GM23338 (cell line): ENCODE data around the gene C16orf90. TPM values are rescaled to one million over a fixed set of nuclear protein-coding genes. Genes with fewer than 3 reads are reported as not detected.

Source experiments
- ATAC-seq: fragments of 200-7000 bp; cut with Tn5 transposase; 3 replicates; pipeline ENCODE4 v1.9.1; 2020
- DNase-seq: peaks from one replicate; pipeline ENCODE4 v3.0.0-alpha.2; 2015; ENCODE audit warnings: low spot score
- H2AFZ ChIP-seq: fragments of 200-600 bp; sonication (generic); 2 replicates; pipeline ENCODE4 v1.8.0; 2016; ENCODE audit warnings: antibody characterized with exemption, mild to moderate bottlenecking, moderate library complexity
- H3F3A ChIP-seq: fragments of 200-600 bp; sonication (generic); replicated peaks from 2 replicates; pipeline ENCODE4 v1.8.0; 2017; ENCODE audit warnings: antibody characterized with exemption, mixed run types, low read depth
- H3K27ac ChIP-seq: fragments of 200-600 bp; sonication (generic); 2 replicates; pipeline ENCODE4 v1.6.1; 2016; ENCODE audit warnings: low read depth
- H3K27me3 ChIP-seq: fragments of 200-600 bp; sonication (generic); 2 replicates; pipeline ENCODE4 v1.8.0; 2016; ENCODE audit warnings: mild to moderate bottlenecking, mixed run types, moderate library complexity; ENCODE audit not compliant: insufficient read depth
- H3K36me3 ChIP-seq: fragments of 200-600 bp; sonication (generic); 2 replicates; pipeline ENCODE4 v1.8.0; 2016; ENCODE audit warnings: mild to moderate bottlenecking; ENCODE audit not compliant: insufficient read depth
- H3K4me1 ChIP-seq: fragments of 200-600 bp; sonication (generic); 2 replicates; pipeline ENCODE4 v1.8.0; 2016; ENCODE audit warnings: mild to moderate bottlenecking, moderate library complexity; ENCODE audit not compliant: insufficient read depth
- H3K4me2 ChIP-seq: fragments of 200-600 bp; sonication (generic); 2 replicates; pipeline ENCODE4 v1.7.1; 2017; ENCODE audit warnings: mixed run types
- H3K4me3 ChIP-seq: fragments of 200-600 bp; sonication (generic); 2 replicates; pipeline ENCODE4 v1.6.1; 2016; ENCODE audit warnings: mixed run types
- H3K79me2 ChIP-seq: fragments of 200-600 bp; sonication (generic); replicated peaks from 2 replicates; pipeline ENCODE4 v1.8.0; 2017; ENCODE audit warnings: mild to moderate bottlenecking; ENCODE audit not compliant: insufficient read depth
- H3K9me2 ChIP-seq: fragments of 200-600 bp; sonication (generic); 2 replicates; pipeline ENCODE4 v1.8.0; 2017; ENCODE audit not compliant: insufficient read depth
- H4K20me1 ChIP-seq: fragments of 200-600 bp; sonication (generic); replicated peaks from 2 replicates; pipeline ENCODE4 v1.8.0; 2017; ENCODE audit warnings: mild to moderate bottlenecking; ENCODE audit not compliant: insufficient read depth
- H3K27ac Mint-ChIP-seq: 2 replicates; pipeline ENCODE4 v1.8.0; 2020; ENCODE audit warnings: inconsistent platforms, mild to moderate bottlenecking, moderate library complexity, mixed read lengths
- H3K27me3 Mint-ChIP-seq: 3 replicates; pipeline ENCODE4 v1.8.0; 2022; ENCODE audit warnings: low read depth, mild to moderate bottlenecking, moderate library complexity, mixed read lengths, inconsistent platforms; ENCODE audit not compliant: insufficient read depth, poor library complexity
- H3K36me3 Mint-ChIP-seq: 3 replicates; pipeline ENCODE4 v1.8.0; 2021; ENCODE audit warnings: low read depth, mild to moderate bottlenecking, inconsistent platforms, moderate library complexity, mixed read lengths
- H3K4me1 Mint-ChIP-seq: 3 replicates; pipeline ENCODE4 v1.8.0; 2020; ENCODE audit warnings: mild to moderate bottlenecking, inconsistent platforms, mixed read lengths
- H3K4me3 Mint-ChIP-seq: 3 replicates; pipeline ENCODE4 v1.8.0; 2021; ENCODE audit warnings: moderate library complexity, mild to moderate bottlenecking, inconsistent platforms, mixed read lengths
- H3K9me3 Mint-ChIP-seq: 3 replicates; pipeline ENCODE4 v1.8.0; 2020; ENCODE audit warnings: moderate library complexity, mild to moderate bottlenecking, inconsistent platforms, mixed read lengths
- CREB1 ChIP-seq: fragments of 250-450 bp; sonication (Bioruptor Pico); IDR thresholded peaks from 2 replicates; pipeline ENCODE4 v1.5.0; 2020; ENCODE audit warnings: low read depth, mild to moderate bottlenecking, moderate library complexity
- EZH2 ChIP-seq: fragments of 200-600 bp; sonication (generic); IDR thresholded peaks from one replicate; pipeline ENCODE4 v1.8.0; 2017; ENCODE audit warnings: antibody characterized with exemption, mild to moderate bottlenecking, low read depth; ENCODE audit not compliant: unreplicated experiment
- EZH2phosphoT487 ChIP-seq: fragments of 200-600 bp; sonication (generic); IDR thresholded peaks from one replicate; pipeline ENCODE4 v1.8.1; 2018; ENCODE audit warnings: antibody characterized with exemption; ENCODE audit not compliant: unreplicated experiment
- JUNB ChIP-seq: IDR thresholded peaks from one replicate; pipeline ENCODE4 v1.6.1; 2016; ENCODE audit warnings: antibody characterized with exemption; ENCODE audit not compliant: unreplicated experiment
- POLR2AphosphoS5 ChIP-seq: IDR thresholded peaks from 2 replicates; pipeline ENCODE4 v1.6.1; 2016; ENCODE audit warnings: antibody characterized with exemption, low read depth
- STAT1 ChIP-seq: IDR thresholded peaks from one replicate; pipeline ENCODE4 v1.6.1; 2016; ENCODE audit warnings: antibody characterized with exemption; ENCODE audit not compliant: unreplicated experiment
- ZNF331 ChIP-seq: fragments of 250-450 bp; sonication (Bioruptor Pico); IDR thresholded peaks from 2 replicates; pipeline ENCODE4 v1.5.0; 2020; ENCODE audit warnings: low read depth, mild to moderate bottlenecking, moderate library complexity
- polyA plus RNA-seq: library from polyadenylated mRNA; unstranded; fragments of >200 nt; fragmentation: Nextera tagmentation; extraction: Ambion mirVana; gene quantifications from 2 replicates; pipeline ENCODE4 v1.2.1, GENCODE V29; 2016
- total RNA-seq: library from RNA; depleted of rRNA; stranded (reverse); fragments of >200 nt; shearing (Covaris generic); gene quantifications from 2 replicates; pipeline ENCODE4 v1.2.3, GENCODE V29; 2014
- TF ChIP-seq, protein P1 (sequence below), 2 experiments: fragments of 200-600 bp in 1 of 2; sonication (generic) in 1 of 2; conservative IDR thresholded peaks; 2 replicates each; pipeline versions ENCODE4 v1.5.1 to v1.6.1; 2016 to 2017; ENCODE audit warnings: antibody characterized with exemption in 2 of 2, low read depth in 2 of 2, mild to moderate bottlenecking in 2 of 2, moderate library complexity in 1 of 2
- TF ChIP-seq, protein P2 (sequence below): IDR thresholded peaks from 2 replicates; pipeline ENCODE4 v1.6.1; 2016; ENCODE audit warnings: antibody characterized with exemption
- TF ChIP-seq, protein P3 (sequence below): fragments of 250-450 bp; sonication (Bioruptor Pico); IDR thresholded peaks from 2 replicates; pipeline ENCODE4 v1.5.0; 2020; ENCODE audit warnings: mild to moderate bottlenecking, moderate library complexity

The C16orf90 gene
- total and polyA plus RNA-seq, 2 experiments from 2014 or later: not detected

DNA sequence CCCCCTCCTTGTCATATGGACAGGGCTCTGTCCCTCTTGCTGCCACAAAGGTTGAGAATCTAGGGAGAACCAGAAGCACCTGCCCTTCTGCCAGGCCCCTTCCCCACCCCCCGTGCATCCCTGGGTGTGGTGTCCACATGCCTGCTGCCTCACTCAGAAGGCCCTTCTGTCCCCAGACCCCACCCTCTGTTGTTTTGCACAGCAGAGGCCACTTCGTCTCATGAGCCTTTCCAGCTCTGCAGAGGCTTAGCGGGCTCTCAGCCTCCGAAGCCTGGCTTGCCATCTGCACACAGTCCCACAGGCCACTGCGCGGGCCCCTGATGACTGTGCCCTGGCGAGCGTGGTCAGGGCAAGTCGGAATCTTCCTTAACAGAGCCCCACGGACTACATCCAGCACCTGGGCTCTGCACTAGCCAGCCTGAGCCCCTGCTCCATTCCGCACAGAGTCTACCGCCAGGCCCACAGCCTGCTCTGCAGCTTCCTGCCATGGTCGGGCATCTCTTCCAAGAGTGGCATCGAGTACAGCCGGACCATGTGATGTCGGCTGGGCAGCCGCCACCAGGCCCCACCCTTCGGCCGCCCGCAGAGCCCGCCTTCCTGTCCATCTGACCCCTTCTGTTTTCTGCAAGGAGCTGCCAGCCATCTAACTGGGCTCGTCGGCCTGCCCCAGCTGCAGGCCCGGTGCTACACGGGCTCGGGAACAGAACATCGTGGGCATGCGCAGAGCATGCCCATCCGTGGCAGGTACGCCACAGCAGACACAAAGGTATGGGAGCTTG is 10.8 kb downstream of the C16orf90 start:
- Mint-ChIP-seq H3K4me1 (peaks cover 11% of the 10 kb centered on the region; the same call in 2 of the 3 replicates), H3K4me3 (no peak overlapping the region), H3K36me3 (peaks cover 40% of the 10 kb centered on the region), H3K27me3 (peaks cover 14% of the 10 kb centered on the region), H3K27ac (no peak overlapping the region), H3K9me3 (no peaks in the 10 kb centered on the region)
- H2AFZ ChIP-seq: no peak overlapping the region
- TF ChIP-seq STAT1 (no peak), EZH2phosphoT487 (no peak), JUNB (no peak), CREB1 (CRISPR knock-in tag) (no peak), EZH2 (no peak), POLR2AphosphoS5 (no peak), ZNF331 (CRISPR knock-in tag) (no peak)
- TF ChIP-seq, protein P1, sequence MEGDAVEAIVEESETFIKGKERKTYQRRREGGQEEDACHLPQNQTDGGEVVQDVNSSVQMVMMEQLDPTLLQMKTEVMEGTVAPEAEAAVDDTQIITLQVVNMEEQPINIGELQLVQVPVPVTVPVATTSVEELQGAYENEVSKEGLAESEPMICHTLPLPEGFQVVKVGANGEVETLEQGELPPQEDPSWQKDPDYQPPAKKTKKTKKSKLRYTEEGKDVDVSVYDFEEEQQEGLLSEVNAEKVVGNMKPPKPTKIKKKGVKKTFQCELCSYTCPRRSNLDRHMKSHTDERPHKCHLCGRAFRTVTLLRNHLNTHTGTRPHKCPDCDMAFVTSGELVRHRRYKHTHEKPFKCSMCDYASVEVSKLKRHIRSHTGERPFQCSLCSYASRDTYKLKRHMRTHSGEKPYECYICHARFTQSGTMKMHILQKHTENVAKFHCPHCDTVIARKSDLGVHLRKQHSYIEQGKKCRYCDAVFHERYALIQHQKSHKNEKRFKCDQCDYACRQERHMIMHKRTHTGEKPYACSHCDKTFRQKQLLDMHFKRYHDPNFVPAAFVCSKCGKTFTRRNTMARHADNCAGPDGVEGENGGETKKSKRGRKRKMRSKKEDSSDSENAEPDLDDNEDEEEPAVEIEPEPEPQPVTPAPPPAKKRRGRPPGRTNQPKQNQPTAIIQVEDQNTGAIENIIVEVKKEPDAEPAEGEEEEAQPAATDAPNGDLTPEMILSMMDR (conservative IDR thresholded peaks at IDR 0.05; ENCODE audit: low read depth in 2 of 2): no peak
- TF ChIP-seq, protein P2, sequence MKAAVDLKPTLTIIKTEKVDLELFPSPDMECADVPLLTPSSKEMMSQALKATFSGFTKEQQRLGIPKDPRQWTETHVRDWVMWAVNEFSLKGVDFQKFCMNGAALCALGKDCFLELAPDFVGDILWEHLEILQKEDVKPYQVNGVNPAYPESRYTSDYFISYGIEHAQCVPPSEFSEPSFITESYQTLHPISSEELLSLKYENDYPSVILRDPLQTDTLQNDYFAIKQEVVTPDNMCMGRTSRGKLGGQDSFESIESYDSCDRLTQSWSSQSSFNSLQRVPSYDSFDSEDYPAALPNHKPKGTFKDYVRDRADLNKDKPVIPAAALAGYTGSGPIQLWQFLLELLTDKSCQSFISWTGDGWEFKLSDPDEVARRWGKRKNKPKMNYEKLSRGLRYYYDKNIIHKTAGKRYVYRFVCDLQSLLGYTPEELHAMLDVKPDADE: no peak
- TF ChIP-seq, protein P3, sequence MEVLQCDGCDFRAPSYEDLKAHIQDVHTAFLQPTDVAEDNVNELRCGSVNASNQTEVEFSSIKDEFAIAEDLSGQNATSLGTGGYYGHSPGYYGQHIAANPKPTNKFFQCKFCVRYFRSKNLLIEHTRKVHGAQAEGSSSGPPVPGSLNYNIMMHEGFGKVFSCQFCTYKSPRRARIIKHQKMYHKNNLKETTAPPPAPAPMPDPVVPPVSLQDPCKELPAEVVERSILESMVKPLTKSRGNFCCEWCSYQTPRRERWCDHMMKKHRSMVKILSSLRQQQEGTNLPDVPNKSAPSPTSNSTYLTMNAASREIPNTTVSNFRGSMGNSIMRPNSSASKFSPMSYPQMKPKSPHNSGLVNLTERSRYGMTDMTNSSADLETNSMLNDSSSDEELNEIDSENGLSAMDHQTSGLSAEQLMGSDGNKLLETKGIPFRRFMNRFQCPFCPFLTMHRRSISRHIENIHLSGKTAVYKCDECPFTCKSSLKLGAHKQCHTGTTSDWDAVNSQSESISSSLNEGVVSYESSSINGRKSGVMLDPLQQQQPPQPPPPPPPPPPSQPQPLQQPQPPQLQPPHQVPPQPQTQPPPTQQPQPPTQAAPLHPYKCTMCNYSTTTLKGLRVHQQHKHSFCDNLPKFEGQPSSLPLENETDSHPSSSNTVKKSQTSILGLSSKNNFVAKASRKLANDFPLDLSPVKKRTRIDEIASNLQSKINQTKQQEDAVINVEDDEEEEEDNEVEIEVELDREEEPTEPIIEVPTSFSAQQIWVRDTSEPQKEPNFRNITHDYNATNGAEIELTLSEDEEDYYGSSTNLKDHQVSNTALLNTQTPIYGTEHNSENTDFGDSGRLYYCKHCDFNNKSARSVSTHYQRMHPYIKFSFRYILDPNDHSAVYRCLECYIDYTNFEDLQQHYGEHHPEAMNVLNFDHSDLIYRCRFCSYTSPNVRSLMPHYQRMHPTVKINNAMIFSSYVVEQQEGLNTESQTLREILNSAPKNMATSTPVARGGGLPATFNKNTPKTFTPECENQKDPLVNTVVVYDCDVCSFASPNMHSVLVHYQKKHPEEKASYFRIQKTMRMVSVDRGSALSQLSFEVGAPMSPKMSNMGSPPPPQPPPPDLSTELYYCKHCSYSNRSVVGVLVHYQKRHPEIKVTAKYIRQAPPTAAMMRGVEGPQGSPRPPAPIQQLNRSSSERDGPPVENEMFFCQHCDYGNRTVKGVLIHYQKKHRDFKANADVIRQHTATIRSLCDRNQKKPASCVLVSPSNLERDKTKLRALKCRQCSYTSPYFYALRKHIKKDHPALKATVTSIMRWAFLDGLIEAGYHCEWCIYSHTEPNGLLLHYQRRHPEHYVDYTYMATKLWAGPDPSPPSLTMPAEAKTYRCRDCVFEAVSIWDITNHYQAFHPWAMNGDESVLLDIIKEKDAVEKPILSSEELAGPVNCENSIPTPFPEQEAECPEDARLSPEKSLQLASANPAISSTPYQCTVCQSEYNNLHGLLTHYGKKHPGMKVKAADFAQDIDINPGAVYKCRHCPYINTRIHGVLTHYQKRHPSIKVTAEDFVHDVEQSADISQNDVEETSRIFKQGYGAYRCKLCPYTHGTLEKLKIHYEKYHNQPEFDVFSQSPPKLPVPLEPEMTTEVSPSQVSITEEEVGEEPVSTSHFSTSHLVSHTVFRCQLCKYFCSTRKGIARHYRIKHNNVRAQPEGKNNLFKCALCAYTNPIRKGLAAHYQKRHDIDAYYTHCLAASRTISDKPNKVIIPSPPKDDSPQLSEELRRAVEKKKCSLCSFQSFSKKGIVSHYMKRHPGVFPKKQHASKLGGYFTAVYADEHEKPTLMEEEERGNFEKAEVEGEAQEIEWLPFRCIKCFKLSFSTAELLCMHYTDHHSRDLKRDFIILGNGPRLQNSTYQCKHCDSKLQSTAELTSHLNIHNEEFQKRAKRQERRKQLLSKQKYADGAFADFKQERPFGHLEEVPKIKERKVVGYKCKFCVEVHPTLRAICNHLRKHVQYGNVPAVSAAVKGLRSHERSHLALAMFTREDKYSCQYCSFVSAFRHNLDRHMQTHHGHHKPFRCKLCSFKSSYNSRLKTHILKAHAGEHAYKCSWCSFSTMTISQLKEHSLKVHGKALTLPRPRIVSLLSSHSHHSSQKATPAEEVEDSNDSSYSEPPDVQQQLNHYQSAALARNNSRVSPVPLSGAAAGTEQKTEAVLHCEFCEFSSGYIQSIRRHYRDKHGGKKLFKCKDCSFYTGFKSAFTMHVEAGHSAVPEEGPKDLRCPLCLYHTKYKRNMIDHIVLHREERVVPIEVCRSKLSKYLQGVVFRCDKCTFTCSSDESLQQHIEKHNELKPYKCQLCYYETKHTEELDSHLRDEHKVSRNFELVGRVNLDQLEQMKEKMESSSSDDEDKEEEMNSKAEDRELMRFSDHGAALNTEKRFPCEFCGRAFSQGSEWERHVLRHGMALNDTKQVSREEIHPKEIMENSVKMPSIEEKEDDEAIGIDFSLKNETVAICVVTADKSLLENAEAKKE (CRISPR knock-in tag): no peak
- no peak overlapping the region for H3K27ac ChIP-seq
- H3K4me2 ChIP-seq: no peak overlapping the region
- no peaks in the 10 kb centered on the region for H3K9me2 ChIP-seq
- H3K27me3 ChIP-seq: no peaks in the 10 kb centered on the region
- ATAC-seq (no peak), DNase-seq (no peak)
- peaks cover 11% of the 10 kb centered on the region for H3K4me1 ChIP-seq
- no peaks in the 10 kb centered on the region for H3F3A ChIP-seq
- peaks cover 9% of the 10 kb centered on the region; the same call in 1 of the 2 replicates for H3K36me3 ChIP-seq
- H3K4me3 ChIP-seq: no peak overlapping the region
- peaks cover 5% of the 10 kb centered on the region; the same call in 1 of the 2 replicates for H3K79me2 ChIP-seq
- H4K20me1 ChIP-seq: 0 out of 2 replicates have a peak, but pooled peaks cover 8% of the 10 kb centered on the region
